Stomach (tissue), 9 donors: ENCODE results near the gene NUB1. TPM values are rescaled to one million over a fixed set of nuclear protein-coding genes. Genes with fewer than 3 reads are reported as not detected.
A peak's percentile ranks its signal among the peaks of the same experiment; 100 is the strongest.

Source experiments
- DNase-seq, 2 donors: peaks; one replicate each; pipeline versions ENCODE4 v3.0.0 to v3.0.0-alpha.2; 2013 to 2019
- H3K27ac ChIP-seq, 5 donors: fragments of 200-600 bp in 4 of 5; sonication (generic) in 4 of 5; one replicate each; pipeline ENCODE4 v1.5.1; 2013 to 2019; ENCODE audit warnings: mild to moderate bottlenecking in 1 of 5, moderate library complexity in 1 of 5
- H3K27me3 ChIP-seq, 3 donors: fragments of 200-600 bp; sonication (generic); one replicate each; pipeline ENCODE4 v1.5.1; 2017 to 2019; ENCODE audit warnings: mixed run types in 1 of 3
- H3K36me3 ChIP-seq, 4 donors: fragments of 200-600 bp; sonication (generic); 1 replicate in 3 of 4; 2 replicates in 1 of 4; pipeline ENCODE4 v1.5.1; 2016 to 2019
- H3K4me1 ChIP-seq, 4 donors: fragments of 200-600 bp; sonication (generic); one replicate each; pipeline ENCODE4 v1.5.1; 2016 to 2019
- H3K4me3 ChIP-seq, 4 donors: fragments of 200-600 bp; sonication (generic) in 3 of 4; one replicate each; pipeline ENCODE4 v1.5.1; 2016 to 2019; ENCODE audit warnings: mild to moderate bottlenecking in 1 of 4
- H3K9me3 ChIP-seq, 4 donors: fragments of 200-600 bp; sonication (generic); one replicate each; pipeline ENCODE4 v1.5.1; 2016 to 2019
- CTCF ChIP-seq, 7 experiments: fragments of 450-650 bp in 4 of 7; fragments of 200-600 bp in 3 of 7; sonication (generic) in 3 of 7; IDR thresholded peaks; one replicate each; pipeline ENCODE4 v1.5.1; 2016 to 2019; ENCODE audit warnings: antibody characterized with exemption in 7 of 7, control low read depth in 2 of 7, mild to moderate bottlenecking in 1 of 7
- EP300 ChIP-seq: sonication (generic); formaldehyde crosslinking; IDR thresholded peaks from one replicate; pipeline ENCODE4 v1.6.1; 2017; ENCODE audit warnings: antibody characterized with exemption
- POLR2A ChIP-seq, 4 donors: fragments of 450-650 bp; IDR thresholded peaks; one replicate each; pipeline ENCODE4 v1.6.1; 2016; ENCODE audit warnings: antibody characterized with exemption in 4 of 4, control low read depth in 2 of 4, mild to moderate bottlenecking in 1 of 4, moderate library complexity in 1 of 4
- POLR2AphosphoS5 ChIP-seq, 3 donors: sonication (generic); formaldehyde crosslinking; IDR thresholded peaks; one replicate each; pipeline ENCODE4 v1.6.1; 2016; ENCODE audit warnings: antibody characterized with exemption in 3 of 3
- WGBS, 5 donors: extraction: QIAGEN DNeasy Blood & Tissue Kit in 3 of 5; methylation state at CpG; one replicate each; pipeline versions ENCODE4 v1.1.5 to v1.1.7; 2013 to 2018; 5-methylcytosine and 5-hydroxymethylcytosine counted together
- intact Hi-C: fragments of 100-400 bp; cut with DNase I; formaldehyde crosslinking; loops from one replicate; pipeline ENCODE4 v1.15.1; 2023; ENCODE audit warnings: low total_unique reads
- polyA plus RNA-seq, 3 donors: library from polyadenylated mRNA; stranded (reverse); fragments of 200-250 nt; gene quantifications; one replicate each; pipeline ENCODE4 v1.2.3, GENCODE V29; 2013
- total RNA-seq, 5 donors: library from RNA; depleted of rRNA; stranded (reverse); fragments of >200 nt; gene quantifications; one replicate each; pipeline versions ENCODE4 v1.1.0 to v1.2.3, GENCODE V29; 2014 to 2016
- donor health status: healthy with polysubstance abuse.
- donor health status: Bipolar disorder and iron deficiency.
- donor health status: healthy.

The NUB1 gene
- total and polyA plus RNA-seq, 8 donors = 16.3 to 121 (median 32.5) TPM

- Histone ChIP-seq H3K9me3 (no peaks in the 10 kb centered on the region), H3K27me3 (no peaks in the 10 kb centered on the region), H3K27ac (peak overlapping the region in 4 of 5 donors; percentile 52 to 80 (median 70)), H3K4me3 (no peak overlapping the region), H3K4me1 (peaks cover 0 to 32% (median 12%) of the 10 kb centered on the region in 4 donors), H3K36me3 (peaks cover 8 to 69% (median 58%) of the 10 kb centered on the region in 4 donors)
- TF ChIP-seq POLR2A (IDR thresholded peaks at IDR 0.05) (no peak), EP300 (no peak), POLR2AphosphoS5 (IDR thresholded peaks at IDR 0.05) (peak in 2 of 3 donors; percentile 30 to 68)
- intact Hi-C loops = loop anchor here (5.0 kb wide), 1 partner anchor 80 kb away; no protein-coding TSS in a partner anchor
- DNase-seq = peak in 1 of 2 donors; percentile 82
- 48 to 80% (median 54%) methylated on average over 5 of the region's 5 CpGs for WGBS, 5 donors
Measured at GRCh38 chr7:151366880-151367222, 25.2 kb downstream of the NUB1 start.

DNA sequence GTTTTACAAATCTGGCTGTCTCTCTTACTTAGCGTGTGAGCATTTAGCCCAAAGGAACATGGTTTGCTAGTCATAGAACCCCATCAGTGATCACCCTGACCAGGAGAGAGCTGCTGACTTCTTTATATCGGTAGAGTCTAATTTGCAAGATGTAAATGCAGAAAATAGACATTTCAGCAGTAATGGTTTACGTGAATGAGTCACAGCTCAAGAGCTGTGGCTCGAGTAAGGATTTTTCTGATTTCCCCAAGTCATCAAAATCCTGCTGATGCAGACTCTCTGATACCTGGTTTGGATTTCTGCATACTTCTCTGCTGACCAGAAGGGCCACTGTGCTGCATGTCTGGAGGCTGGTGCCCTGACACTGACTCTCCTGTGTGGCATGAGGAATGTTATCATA, 25.7 kb downstream of the NUB1 start:
- Histone ChIP-seq H3K27me3 (no peaks in the 10 kb centered on the region), H3K9me3 (no peaks in the 10 kb centered on the region), H3K27ac (peak overlapping the region in 4 of 5 donors; percentile 47 to 80 (median 70)), H3K4me1 (peaks cover 0 to 32% (median 12%) of the 10 kb centered on the region in 4 donors), H3K36me3 (peaks cover 8 to 69% (median 57%) of the 10 kb centered on the region in 4 donors), H3K4me3 (no peak overlapping the region)
- no peak for DNase-seq
- no peak for TF ChIP-seq EP300
- TF ChIP-seq CTCF (IDR thresholded peaks at IDR 0.05) = no peak
- no peak for TF ChIP-seq POLR2A (IDR thresholded peaks at IDR 0.05)
- TF ChIP-seq POLR2AphosphoS5 (IDR thresholded peaks at IDR 0.05) = no peak
- WGBS, 5 donors = 60 to 81% (median 71%) methylated on average over 4 of the region's 4 CpGs
- intact Hi-C loops = loop anchor here (5.0 kb wide), 1 partner anchor 80 kb away; no protein-coding TSS in a partner anchor

- peaks cover 0 to 32% (median 12%) of the 10 kb centered on the region in 4 donors for H3K4me1 ChIP-seq
- H3K27ac ChIP-seq = peak overlapping the region in 3 of 5 donors; percentile 66 to 80 (median 73)
- intact Hi-C loops = loop anchor here (5.0 kb wide), 1 partner anchor 79 kb away; no protein-coding TSS in a partner anchor
- no peak for TF ChIP-seq EP300
- TF ChIP-seq POLR2A (IDR thresholded peaks at IDR 0.05) = no peak
- peak in 1 of 3 donors; percentile 61 for TF ChIP-seq POLR2AphosphoS5 (IDR thresholded peaks at IDR 0.05)
- TF ChIP-seq CTCF (IDR thresholded peaks at IDR 0.05) = peak in 5 of 7 experiments; percentile 89 to 98 (median 94)
- WGBS, 5 donors = 9 to 15% (median 10%) methylated on average over 11 of the region's 11 CpGs
- no peaks in the 10 kb centered on the region for H3K9me3 ChIP-seq
- no peaks in the 10 kb centered on the region for H3K27me3 ChIP-seq
- H3K36me3 ChIP-seq = peaks cover 11 to 69% (median 56%) of the 10 kb centered on the region in 4 donors
- DNase-seq = peak; percentile 89 to 94
- no peak overlapping the region for H3K4me3 ChIP-seq
Measured at GRCh38 chr7:151368136-151368571, 26.5 kb downstream of the NUB1 start.

- Histone ChIP-seq H3K27ac (no peak overlapping the region), H3K9me3 (no peaks in the 10 kb centered on the region), H3K27me3 (no peaks in the 10 kb centered on the region), H3K4me1 (peaks cover 0 to 24% (median 9%) of the 10 kb centered on the region in 4 donors), H3K36me3 (peaks cover 36 to 88% (median 76%) of the 10 kb centered on the region in 4 donors), H3K4me3 (no peak overlapping the region)
- intact Hi-C loops = no loop called here
- no peak for TF ChIP-seq EP300
- no peak for TF ChIP-seq POLR2AphosphoS5 (IDR thresholded peaks at IDR 0.05)
- TF ChIP-seq CTCF (IDR thresholded peaks at IDR 0.05) = no peak
- no peak for TF ChIP-seq POLR2A (IDR thresholded peaks at IDR 0.05)
- 88 to 100% (median 94%) methylated on average over 2 of the region's 2 CpGs for WGBS, 5 donors
- peak in 1 of 2 donors; percentile 26 for DNase-seq
Measured at GRCh38 chr7:151371266-151371665, 29.7 kb downstream of the NUB1 start.
